ENCODE measurements around the gene UTS2R. TPM values are rescaled to one million over a fixed set of nuclear protein-coding genes. Genes with fewer than 3 reads are reported as not detected.
A peak's percentile ranks its signal among the peaks of the same experiment; 100 is the strongest.
"Not testable (repeated sequence)": the region's sequence is repeated elsewhere in the genome, so short reads cannot be mapped to it uniquely, and the experiment has no call there.

Gene UTS2R
- total RNA-seq, 1 donor from 2014 or later: 7.2 TPM

DNA sequence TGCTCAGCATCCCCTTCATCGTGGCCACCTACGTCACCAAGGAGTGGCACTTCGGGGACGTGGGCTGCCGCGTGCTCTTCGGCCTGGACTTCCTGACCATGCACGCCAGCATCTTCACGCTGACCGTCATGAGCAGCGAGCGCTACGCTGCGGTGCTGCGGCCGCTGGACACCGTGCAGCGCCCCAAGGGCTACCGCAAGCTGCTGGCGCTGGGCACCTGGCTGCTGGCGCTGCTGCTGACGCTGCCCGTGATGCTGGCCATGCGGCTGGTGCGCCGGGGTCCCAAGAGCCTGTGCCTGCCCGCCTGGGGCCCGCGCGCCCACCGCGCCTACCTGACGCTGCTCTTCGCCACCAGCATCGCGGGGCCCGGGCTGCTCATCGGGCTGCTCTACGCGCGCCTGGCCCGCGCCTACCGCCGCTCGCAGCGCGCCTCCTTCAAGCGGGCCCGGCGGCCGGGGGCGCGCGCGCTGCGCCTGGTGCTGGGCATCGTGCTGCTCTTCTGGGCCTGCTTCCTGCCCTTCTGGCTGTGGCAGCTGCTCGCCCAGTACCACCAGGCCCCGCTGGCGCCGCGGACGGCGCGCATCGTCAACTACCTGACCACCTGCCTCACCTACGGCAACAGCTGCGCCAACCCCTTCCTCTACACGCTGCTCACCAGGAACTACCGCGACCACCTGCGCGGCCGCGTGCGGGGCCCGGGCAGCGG lies 3.2 kb downstream of the UTS2R start:
- TF ChIP-seq, protein P1, sequence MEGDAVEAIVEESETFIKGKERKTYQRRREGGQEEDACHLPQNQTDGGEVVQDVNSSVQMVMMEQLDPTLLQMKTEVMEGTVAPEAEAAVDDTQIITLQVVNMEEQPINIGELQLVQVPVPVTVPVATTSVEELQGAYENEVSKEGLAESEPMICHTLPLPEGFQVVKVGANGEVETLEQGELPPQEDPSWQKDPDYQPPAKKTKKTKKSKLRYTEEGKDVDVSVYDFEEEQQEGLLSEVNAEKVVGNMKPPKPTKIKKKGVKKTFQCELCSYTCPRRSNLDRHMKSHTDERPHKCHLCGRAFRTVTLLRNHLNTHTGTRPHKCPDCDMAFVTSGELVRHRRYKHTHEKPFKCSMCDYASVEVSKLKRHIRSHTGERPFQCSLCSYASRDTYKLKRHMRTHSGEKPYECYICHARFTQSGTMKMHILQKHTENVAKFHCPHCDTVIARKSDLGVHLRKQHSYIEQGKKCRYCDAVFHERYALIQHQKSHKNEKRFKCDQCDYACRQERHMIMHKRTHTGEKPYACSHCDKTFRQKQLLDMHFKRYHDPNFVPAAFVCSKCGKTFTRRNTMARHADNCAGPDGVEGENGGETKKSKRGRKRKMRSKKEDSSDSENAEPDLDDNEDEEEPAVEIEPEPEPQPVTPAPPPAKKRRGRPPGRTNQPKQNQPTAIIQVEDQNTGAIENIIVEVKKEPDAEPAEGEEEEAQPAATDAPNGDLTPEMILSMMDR (IDR thresholded peaks at IDR 0.05; ENCODE audit: partially characterized antibody, unreplicated experiment): no peak
- H3K27ac Mint-ChIP-seq (ENCODE audit: unreplicated experiment): no peak overlapping the region
- peaks cover 5% of the 10 kb centered on the region for H3K9me3 Mint-ChIP-seq (ENCODE audit: unreplicated experiment)
- H3K27me3 Mint-ChIP-seq (ENCODE audit: unreplicated experiment): peaks cover 13% of the 10 kb centered on the region
- no peak for DNase-seq
- H3K4me1 Mint-ChIP-seq (ENCODE audit: low read depth, unreplicated experiment): peaks cover 9% of the 10 kb centered on the region
- no peaks in the 10 kb centered on the region for H3K36me3 Mint-ChIP-seq (ENCODE audit: unreplicated experiment)
- no peak overlapping the region for H3K4me3 Mint-ChIP-seq (ENCODE audit: unreplicated experiment)

DNA sequence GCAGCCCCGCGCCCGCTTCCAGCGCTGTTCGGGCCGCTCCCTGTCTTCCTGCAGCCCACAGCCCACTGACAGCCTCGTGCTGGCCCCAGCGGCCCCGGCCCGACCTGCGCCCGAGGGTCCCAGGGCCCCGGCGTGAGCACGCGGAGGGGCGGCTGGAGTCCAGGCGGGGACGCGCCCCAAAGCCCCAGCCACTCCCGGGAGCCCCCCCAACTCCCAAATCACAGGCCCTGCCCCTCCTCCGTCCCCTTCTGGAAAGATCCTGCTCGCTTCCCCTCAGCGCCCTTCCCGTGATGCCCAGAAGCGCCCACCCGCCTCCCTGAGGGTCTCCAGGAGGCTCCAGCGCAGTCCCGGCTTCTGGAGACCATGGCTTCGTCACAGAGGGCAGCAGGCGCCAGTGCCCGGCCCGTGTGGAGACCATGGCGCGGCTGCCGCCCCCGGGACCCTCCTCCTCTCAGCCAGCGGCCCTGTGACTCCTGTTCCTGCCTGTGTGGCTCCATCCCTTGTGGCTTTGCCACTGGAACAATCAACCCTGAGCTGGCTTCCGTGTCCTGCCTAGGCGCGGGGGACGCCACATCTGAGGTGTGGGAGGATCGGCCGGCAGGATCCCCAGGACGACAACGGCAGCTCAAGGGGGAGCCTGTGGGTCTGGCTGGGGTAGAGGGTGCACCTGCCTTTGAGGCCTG lies 3.9 kb downstream of the UTS2R start:
- peaks cover 5% of the 10 kb centered on the region for H3K9me3 Mint-ChIP-seq (ENCODE audit: unreplicated experiment)
- H3K36me3 Mint-ChIP-seq (ENCODE audit: unreplicated experiment): no peaks in the 10 kb centered on the region
- no peak overlapping the region for H3K27ac Mint-ChIP-seq (ENCODE audit: unreplicated experiment)
- H3K4me1 Mint-ChIP-seq (ENCODE audit: low read depth, unreplicated experiment): peaks cover 13% of the 10 kb centered on the region
- no peak for DNase-seq
- H3K4me3 Mint-ChIP-seq (ENCODE audit: unreplicated experiment): no peak overlapping the region
- H3K27me3 Mint-ChIP-seq (ENCODE audit: unreplicated experiment): peaks cover 15% of the 10 kb centered on the region
- TF ChIP-seq, protein P1 (IDR thresholded peaks at IDR 0.05; ENCODE audit: partially characterized antibody, unreplicated experiment): no peak

DNA sequence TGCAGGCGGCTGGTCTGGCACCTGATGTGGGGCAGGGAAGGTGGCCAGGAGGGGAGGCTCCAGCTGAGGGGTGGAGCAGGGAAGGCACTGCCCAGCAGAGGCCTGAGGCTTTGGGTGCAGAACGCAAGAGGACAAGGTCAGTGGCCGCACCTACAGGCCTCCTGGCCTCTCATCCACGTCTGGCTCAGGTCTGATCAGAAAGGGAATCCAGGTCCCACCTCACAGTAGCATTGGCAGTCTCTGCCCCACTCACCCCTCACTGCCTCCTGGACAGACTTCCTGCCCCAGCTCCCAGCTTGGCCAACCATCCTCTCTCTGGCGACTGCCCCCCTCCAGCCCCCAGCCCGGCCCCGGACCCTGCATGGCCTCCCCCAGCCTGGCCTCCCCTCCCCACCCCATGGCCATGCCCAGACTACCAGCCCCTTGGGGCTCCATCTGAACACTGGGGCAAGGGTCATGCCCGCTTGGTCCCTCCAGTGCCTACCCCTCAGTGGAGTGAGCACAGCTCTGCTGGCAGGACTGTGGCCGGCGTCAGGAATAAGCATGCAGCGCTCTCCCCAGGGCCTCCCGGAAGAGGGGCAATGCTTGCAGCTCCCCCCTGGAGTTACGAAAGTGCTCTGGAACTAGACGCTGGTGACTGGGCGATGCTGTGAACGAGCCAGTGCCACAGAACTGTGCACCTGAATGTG lies 4.6 kb downstream of the UTS2R start:
- no peaks in the 10 kb centered on the region for H3K36me3 Mint-ChIP-seq (ENCODE audit: unreplicated experiment)
- peaks cover 6% of the 10 kb centered on the region for H3K9me3 Mint-ChIP-seq (ENCODE audit: unreplicated experiment)
- no peak for DNase-seq
- TF ChIP-seq, protein P1 (IDR thresholded peaks at IDR 0.05; ENCODE audit: partially characterized antibody, unreplicated experiment): no peak
- H3K27me3 Mint-ChIP-seq (ENCODE audit: unreplicated experiment): peaks cover 17% of the 10 kb centered on the region
- H3K4me3 Mint-ChIP-seq (ENCODE audit: unreplicated experiment): no peak overlapping the region
- peaks cover 13% of the 10 kb centered on the region for H3K4me1 Mint-ChIP-seq (ENCODE audit: low read depth, unreplicated experiment)
- H3K27ac Mint-ChIP-seq (ENCODE audit: unreplicated experiment): peak overlapping the region; percentile 55

DNA sequence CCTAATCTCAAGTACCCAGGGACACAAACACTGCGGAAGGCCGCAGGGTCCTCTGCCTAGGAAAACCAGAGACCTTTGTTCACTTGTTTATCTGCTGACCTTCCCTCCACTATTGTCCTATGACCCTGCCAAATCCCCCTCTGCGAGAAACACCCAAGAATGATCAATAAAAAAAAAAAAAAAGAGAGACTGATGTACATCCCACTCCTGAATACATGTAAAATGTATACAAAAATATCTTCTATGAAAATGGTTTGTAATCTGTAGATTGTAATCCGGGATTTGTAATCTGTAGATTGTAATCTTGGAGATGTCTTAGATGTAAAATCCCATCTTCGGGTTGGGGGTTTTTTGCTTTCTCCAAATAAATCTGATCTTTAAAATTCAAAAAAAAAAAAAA lies 5.7 kb downstream of the UTS2R start:
- H3K27ac Mint-ChIP-seq (ENCODE audit: unreplicated experiment): peak overlapping the region; percentile 62
- H3K4me1 Mint-ChIP-seq (ENCODE audit: low read depth, unreplicated experiment): peaks cover 15% of the 10 kb centered on the region
- not testable (repeated sequence) for H3K9me3 Mint-ChIP-seq (ENCODE audit: unreplicated experiment); H3K36me3 Mint-ChIP-seq (ENCODE audit: unreplicated experiment); H3K4me3 Mint-ChIP-seq (ENCODE audit: unreplicated experiment); DNase-seq
- peaks cover 18% of the 10 kb centered on the region for H3K27me3 Mint-ChIP-seq (ENCODE audit: unreplicated experiment)

DNA sequence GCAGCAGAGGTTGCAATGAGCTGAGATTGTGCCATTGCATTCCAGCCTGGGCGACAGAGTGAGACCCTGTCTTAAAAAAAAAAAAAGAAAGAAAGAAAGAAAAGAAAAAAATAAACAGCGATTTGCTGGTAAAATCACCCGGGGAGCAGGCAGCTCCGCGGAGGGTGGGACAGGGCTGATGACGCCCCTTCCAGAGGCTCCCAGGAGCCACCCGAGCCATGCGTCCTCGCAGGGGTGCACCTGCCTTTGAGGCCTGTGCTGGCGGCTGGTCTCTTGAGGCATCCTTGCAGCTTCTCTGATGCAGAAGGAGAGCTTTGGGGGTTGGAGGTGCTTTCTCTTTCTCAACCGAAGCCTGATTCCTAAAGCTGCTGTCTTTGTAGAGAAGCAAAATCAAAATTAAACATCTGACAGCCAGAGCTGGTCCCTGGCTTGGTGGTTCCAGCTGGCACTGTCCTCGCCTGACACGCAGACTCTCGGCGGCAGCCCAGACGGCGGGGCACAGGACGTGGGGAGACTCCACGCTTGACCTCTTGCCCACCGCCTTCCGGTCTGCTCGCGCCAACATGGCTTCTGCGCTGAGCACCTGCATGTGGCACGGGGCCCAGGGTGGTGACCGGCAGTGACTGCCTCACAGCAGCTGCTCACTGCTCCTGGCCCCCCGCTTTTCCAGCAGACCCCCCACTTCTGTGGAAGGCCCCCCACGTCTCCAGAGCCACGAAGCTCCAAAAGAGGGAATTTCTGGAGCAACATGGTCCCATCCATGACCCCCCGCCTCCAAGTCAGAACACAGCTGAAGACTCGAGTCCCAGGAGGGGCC lies 6.6 kb downstream of the UTS2R start:
- TF ChIP-seq, protein P1 (IDR thresholded peaks at IDR 0.05; ENCODE audit: partially characterized antibody, unreplicated experiment): no peak
- H3K9me3 Mint-ChIP-seq (ENCODE audit: unreplicated experiment): peaks cover 6% of the 10 kb centered on the region
- peaks cover 14% of the 10 kb centered on the region for H3K4me1 Mint-ChIP-seq (ENCODE audit: low read depth, unreplicated experiment)
- no peak for DNase-seq
- peaks cover 11% of the 10 kb centered on the region for H3K27me3 Mint-ChIP-seq (ENCODE audit: unreplicated experiment)
- H3K36me3 Mint-ChIP-seq (ENCODE audit: unreplicated experiment): no peaks in the 10 kb centered on the region
- H3K4me3 Mint-ChIP-seq (ENCODE audit: unreplicated experiment): no peak overlapping the region
- H3K27ac Mint-ChIP-seq (ENCODE audit: unreplicated experiment): no peak overlapping the region

Measured in glutamatergic neuron (in vitro differentiated cells).